ENCODE data around the gene PRKG1. TPM values are rescaled to one million over a fixed set of nuclear protein-coding genes. Genes with fewer than 3 reads are reported as not detected.
A peak's percentile ranks its signal among the peaks of the same experiment; 100 is the strongest.

The PRKG1 gene
- total and polyA plus RNA-seq, 2 of the 4 experiments (the other 2 are of a cell fraction) = 3.5 to 18.3 TPM

DNA sequence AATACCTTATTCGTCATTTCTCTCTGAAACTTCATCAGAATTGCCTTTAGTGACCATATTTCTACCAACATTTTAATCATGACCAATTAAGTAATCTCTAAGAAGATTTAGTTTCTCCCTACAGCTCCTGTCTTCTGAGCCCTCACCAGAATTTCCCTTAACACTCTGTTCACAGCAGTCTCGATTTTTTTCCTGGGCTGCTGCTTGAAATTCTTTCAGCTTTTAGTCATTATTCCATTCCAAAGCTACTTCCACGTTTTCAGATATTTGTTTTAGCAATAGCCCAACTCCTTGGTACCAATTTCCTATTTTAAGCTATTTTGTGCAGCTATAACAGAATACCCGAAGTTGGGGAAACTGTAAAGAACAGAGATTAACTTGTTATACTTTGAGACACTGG, 1047.4 kb downstream of the PRKG1 start:
- no peak overlapping the region for H3K14ac ChIP-seq (replicated peaks; ENCODE audit: low read depth, low read length)
- ATAC-seq (ENCODE audit: low read depth) (peak; percentile 79), DNase-seq (peak; percentile 33)
- H4K5ac ChIP-seq (ENCODE audit: low read depth, low read length) = no peak overlapping the region
- no peaks in the 10 kb centered on the region; a peak in 1 of 4 replicates for H3K79me1 ChIP-seq (ENCODE audit: low read depth in 1 of 2, low read length in 2 of 2)
- no peaks in the 10 kb centered on the region for H3K27me3 ChIP-seq (ENCODE audit: control insufficient read depth, insufficient read depth, low read length)
- H2AFZ ChIP-seq (replicated peaks; ENCODE audit: low read length, poor library complexity) = no peak overlapping the region
- H3K27ac ChIP-seq (ENCODE audit: insufficient read depth, low read length) = no peak overlapping the region
- dilution Hi-C loops (cut with HindIII; ENCODE audit: low sequenced_read_pairs, unreplicated experiment) (no loop called here), intact Hi-C loops (cut with micrococcal nuclease) (no loop called here), in situ Hi-C loops (cut with MboI; ENCODE audit: low sequenced_read_pairs) (no loop called here)
- peaks cover 3% of the 10 kb centered on the region for H3K4me1 ChIP-seq (ENCODE audit: control insufficient read depth, insufficient read depth, low read length)
- no peaks in the 10 kb centered on the region for H3K36me3 ChIP-seq (ENCODE audit: control insufficient read depth, insufficient read depth, low read length)
- no peak overlapping the region for H3K4me3 ChIP-seq (ENCODE audit: insufficient read depth, low read depth, low read length)
- no peak overlapping the region for H2BK20ac ChIP-seq (ENCODE audit: low read depth, low read length)
- 69% methylated on average over 2 of the region's 4 CpGs; no CpG with 5 or more reads in 1 of the 2 experiments for WGBS, 2 experiments (ENCODE audit: extremely low coverage in 2 of 2, insufficient read length in 1 of 2)
- TF ChIP-seq FOS (IDR thresholded peaks at IDR 0.05; ENCODE audit: low read depth, low read length) = no peak
- TF ChIP-seq RAD21 (IDR thresholded peaks at IDR 0.05; ENCODE audit: low read length) = no peak
- TF ChIP-seq RCOR1 (IDR thresholded peaks at IDR 0.05; ENCODE audit: insufficient replicate concordance, low read length) = no peak
- no peak overlapping the region for H2AK9ac ChIP-seq (replicated peaks; ENCODE audit: low read depth, low read length, poor library complexity)
- no peaks in the 10 kb centered on the region for H3K9me3 ChIP-seq (ENCODE audit: control insufficient read depth, insufficient read depth, low read length)
- H2BK15ac ChIP-seq (ENCODE audit: low read depth, low read length) = no peak overlapping the region
- H4K20me1 ChIP-seq (ENCODE audit: insufficient read depth, low read length) = no peaks in the 10 kb centered on the region
- no peak overlapping the region for H2BK5ac ChIP-seq (ENCODE audit: low read depth, low read length, poor library complexity, severe bottlenecking)
- H3K23ac ChIP-seq (ENCODE audit: low read depth, low read length) = no peak overlapping the region
- no peaks in the 10 kb centered on the region for H3K9me1 ChIP-seq (ENCODE audit: insufficient read depth, low read length)
- no peak overlapping the region for H3K4me2 ChIP-seq (ENCODE audit: low read depth, low read length)
- H2AK5ac ChIP-seq (ENCODE audit: low read depth, low read length) = no peak overlapping the region
- H4K8ac ChIP-seq (ENCODE audit: low read depth in 2 of 2, low read length in 2 of 2) = no peak overlapping the region
- H3K18ac ChIP-seq (ENCODE audit: low read depth, low read length) = no peak overlapping the region
- no peak overlapping the region for H2BK120ac ChIP-seq (ENCODE audit: low read depth, low read length)
- no peak overlapping the region for H4K91ac ChIP-seq (ENCODE audit: insufficient read depth, low read depth, low read length)
- no peak overlapping the region for H3K9ac ChIP-seq (ENCODE audit: low read depth, low read length)
- ChIA-PET CTCF (no interaction called here), POLR2A (ENCODE audit: unreplicated experiment) (no interaction called here)
- no peak overlapping the region for H3K4ac ChIP-seq (ENCODE audit: low read depth, low read length)
- no peak overlapping the region for H3K56ac ChIP-seq (ENCODE audit: extremely low read depth, insufficient read depth, low read length)
- no TSS peak for BruUV-seq (replicated peaks)
